Measurements from ENCODE around the gene MYO7B. TPM values are rescaled to one million over a fixed set of nuclear protein-coding genes. Genes with fewer than 3 reads are reported as not detected.

The MYO7B gene
- total RNA-seq, 2 donors from 2014 or later, result 0.52 to 0.67 TPM

DNA sequence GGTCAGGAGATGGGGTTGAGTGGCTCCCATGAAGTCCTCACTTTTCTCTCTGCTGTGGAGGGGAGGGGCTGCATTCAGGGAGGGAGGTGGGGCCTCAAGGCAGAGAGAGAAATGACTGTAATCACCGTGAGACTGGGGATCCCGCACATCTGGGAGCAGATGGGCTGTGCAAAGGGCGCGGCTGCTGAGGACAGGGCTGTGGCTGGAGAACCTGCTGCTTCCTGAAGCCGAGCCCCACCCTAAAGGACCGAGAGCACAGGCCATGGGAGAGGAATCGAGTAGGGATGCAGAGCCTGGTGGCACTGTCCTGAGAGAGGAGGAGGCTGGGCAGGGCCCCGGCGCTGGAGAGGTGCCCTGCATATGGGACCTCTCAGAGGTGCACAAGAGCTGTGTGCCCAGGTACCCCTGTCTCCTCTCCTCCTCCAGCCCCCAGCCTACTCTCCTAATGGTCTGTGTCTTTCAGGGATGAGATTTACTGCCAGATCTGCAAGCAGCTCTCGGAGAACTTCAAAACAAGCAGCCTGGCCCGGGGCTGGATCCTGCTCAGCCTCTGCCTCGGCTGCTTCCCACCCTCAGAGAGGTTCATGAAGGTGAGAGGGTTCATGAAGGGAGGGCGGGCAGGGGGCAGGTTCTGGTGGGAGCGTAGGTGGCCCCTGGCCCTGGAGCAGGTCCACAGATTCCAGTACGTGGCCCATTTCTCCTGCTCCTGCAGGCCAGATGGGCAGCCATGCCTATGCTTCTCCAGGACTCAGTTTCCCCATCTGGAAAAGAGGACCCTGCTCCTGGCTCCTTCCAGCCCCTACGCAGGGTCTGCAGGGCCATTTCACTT is 84.6 kb downstream of the MYO7B start:
- Histone ChIP-seq H3K27me3 (no peaks in the 10 kb centered on the region), H3K4me1 (no peaks in the 10 kb centered on the region), H3K36me3 (no peaks in the 10 kb centered on the region), H3K27ac (no peak overlapping the region), H3K9me3 (no peaks in the 10 kb centered on the region), H3K4me3 (no peak overlapping the region)
- no peak for DNase-seq (ENCODE audit: low spot score)
- TF ChIP-seq, protein P1, sequence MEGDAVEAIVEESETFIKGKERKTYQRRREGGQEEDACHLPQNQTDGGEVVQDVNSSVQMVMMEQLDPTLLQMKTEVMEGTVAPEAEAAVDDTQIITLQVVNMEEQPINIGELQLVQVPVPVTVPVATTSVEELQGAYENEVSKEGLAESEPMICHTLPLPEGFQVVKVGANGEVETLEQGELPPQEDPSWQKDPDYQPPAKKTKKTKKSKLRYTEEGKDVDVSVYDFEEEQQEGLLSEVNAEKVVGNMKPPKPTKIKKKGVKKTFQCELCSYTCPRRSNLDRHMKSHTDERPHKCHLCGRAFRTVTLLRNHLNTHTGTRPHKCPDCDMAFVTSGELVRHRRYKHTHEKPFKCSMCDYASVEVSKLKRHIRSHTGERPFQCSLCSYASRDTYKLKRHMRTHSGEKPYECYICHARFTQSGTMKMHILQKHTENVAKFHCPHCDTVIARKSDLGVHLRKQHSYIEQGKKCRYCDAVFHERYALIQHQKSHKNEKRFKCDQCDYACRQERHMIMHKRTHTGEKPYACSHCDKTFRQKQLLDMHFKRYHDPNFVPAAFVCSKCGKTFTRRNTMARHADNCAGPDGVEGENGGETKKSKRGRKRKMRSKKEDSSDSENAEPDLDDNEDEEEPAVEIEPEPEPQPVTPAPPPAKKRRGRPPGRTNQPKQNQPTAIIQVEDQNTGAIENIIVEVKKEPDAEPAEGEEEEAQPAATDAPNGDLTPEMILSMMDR (IDR thresholded peaks at IDR 0.05), result no peak

DNA sequence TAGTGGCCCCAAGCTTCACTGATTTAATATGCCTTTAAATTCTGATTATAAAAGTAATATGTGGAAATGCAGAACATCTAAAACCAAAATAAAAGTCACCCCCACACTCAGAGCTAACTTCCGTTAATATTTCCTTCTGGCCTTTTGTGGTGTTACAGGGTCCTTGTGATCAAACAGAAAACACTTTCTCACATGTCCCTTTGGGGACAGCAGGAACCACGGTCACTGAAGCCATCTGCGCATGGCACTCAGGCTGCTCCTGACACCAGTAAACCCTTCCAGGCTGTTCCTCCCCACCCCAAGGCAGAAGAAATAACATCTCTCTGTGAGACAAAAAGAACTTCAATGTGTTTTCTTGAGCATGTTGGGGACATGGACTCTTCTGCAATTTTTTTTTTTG is 85.4 kb downstream of the MYO7B start:
- Histone ChIP-seq H3K27ac (no peak overlapping the region), H3K27me3 (no peaks in the 10 kb centered on the region), H3K4me3 (no peak overlapping the region), H3K4me1 (no peaks in the 10 kb centered on the region), H3K36me3 (no peaks in the 10 kb centered on the region), H3K9me3 (no peaks in the 10 kb centered on the region)
- TF ChIP-seq, protein P1 (IDR thresholded peaks at IDR 0.05), result no peak
- no peak for DNase-seq (ENCODE audit: low spot score)

- TF ChIP-seq, protein P1 (IDR thresholded peaks at IDR 0.05), result no peak
- H3K4me3 ChIP-seq, result no peak overlapping the region
- no peaks in the 10 kb centered on the region for H3K9me3 ChIP-seq
- H3K27me3 ChIP-seq, result no peaks in the 10 kb centered on the region
- H3K36me3 ChIP-seq, result no peaks in the 10 kb centered on the region
- no peaks in the 10 kb centered on the region for H3K4me1 ChIP-seq
- no peak overlapping the region for H3K27ac ChIP-seq
- no peak for DNase-seq (ENCODE audit: low spot score)
These were observed 86.5 kb downstream of the MYO7B start for GRCh38 chr2:127621981-127622431.

GRCh38 chr2:127622561-127623387 is 87.3 kb downstream of the MYO7B start:
- no peak overlapping the region for H3K27ac ChIP-seq
- H3K4me3 ChIP-seq, result no peak overlapping the region
- TF ChIP-seq, protein P1 (IDR thresholded peaks at IDR 0.05), result no peak
- H3K27me3 ChIP-seq, result no peaks in the 10 kb centered on the region
- no peaks in the 10 kb centered on the region for H3K4me1 ChIP-seq
- H3K9me3 ChIP-seq, result no peaks in the 10 kb centered on the region
- no peak for DNase-seq (ENCODE audit: low spot score)
- H3K36me3 ChIP-seq, result no peaks in the 10 kb centered on the region

GRCh38 chr2:127623388-127624319 is 88.2 kb downstream of the MYO7B start:
- Histone ChIP-seq H3K4me1 (no peaks in the 10 kb centered on the region), H3K27ac (no peak overlapping the region), H3K27me3 (no peaks in the 10 kb centered on the region), H3K9me3 (no peaks in the 10 kb centered on the region), H3K36me3 (no peaks in the 10 kb centered on the region), H3K4me3 (no peak overlapping the region)
- DNase-seq (ENCODE audit: low spot score), result no peak
- TF ChIP-seq, protein P1 (IDR thresholded peaks at IDR 0.05), result no peak

All from right atrium auricular region (tissue), 2 donors.